ENCODE measurements around the gene FLOT1. TPM values are rescaled to one million over a fixed set of nuclear protein-coding genes. Genes with fewer than 3 reads are reported as not detected.

The FLOT1 gene
- total and polyA plus RNA-seq, 9 of the 15 experiments (the other 6 are each of a cell fraction or from before 2014, with no cell fraction given) = 11.7 to 149 (median 118) TPM

DNA sequence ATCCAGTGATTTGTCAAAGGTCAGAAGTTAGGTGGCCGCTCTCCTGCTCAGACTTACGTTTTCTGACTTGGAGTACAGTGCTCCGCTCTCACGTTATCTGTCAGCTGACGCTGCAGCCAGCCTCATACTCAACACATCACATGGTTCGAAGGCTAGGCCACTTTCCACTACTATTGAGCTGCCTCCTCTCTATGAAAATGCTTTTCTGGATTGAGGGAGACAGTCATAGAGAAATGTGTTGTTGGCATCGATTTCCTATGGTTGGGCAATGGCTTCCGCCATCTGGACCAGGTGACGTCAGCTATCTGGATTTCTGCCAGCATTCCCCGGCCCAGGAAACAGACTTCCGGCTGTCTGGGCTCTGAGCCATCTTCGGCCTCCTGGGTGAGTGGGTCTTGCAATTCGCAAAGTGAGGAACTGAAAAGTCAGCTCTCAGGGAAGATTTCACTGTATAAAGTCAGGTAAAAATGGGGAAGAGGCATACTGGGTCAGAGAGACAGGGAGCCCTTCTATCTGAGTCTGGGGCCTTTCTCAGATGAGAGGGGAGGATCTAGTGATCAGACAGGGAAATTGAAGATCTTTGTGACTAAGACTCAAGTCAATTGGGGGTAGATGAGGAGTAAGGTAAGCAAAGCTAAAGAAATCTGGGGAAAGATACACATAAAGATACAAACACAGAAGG, 39.4 kb upstream of the FLOT1 start (continued):
- TF ChIP-seq, protein P1, sequence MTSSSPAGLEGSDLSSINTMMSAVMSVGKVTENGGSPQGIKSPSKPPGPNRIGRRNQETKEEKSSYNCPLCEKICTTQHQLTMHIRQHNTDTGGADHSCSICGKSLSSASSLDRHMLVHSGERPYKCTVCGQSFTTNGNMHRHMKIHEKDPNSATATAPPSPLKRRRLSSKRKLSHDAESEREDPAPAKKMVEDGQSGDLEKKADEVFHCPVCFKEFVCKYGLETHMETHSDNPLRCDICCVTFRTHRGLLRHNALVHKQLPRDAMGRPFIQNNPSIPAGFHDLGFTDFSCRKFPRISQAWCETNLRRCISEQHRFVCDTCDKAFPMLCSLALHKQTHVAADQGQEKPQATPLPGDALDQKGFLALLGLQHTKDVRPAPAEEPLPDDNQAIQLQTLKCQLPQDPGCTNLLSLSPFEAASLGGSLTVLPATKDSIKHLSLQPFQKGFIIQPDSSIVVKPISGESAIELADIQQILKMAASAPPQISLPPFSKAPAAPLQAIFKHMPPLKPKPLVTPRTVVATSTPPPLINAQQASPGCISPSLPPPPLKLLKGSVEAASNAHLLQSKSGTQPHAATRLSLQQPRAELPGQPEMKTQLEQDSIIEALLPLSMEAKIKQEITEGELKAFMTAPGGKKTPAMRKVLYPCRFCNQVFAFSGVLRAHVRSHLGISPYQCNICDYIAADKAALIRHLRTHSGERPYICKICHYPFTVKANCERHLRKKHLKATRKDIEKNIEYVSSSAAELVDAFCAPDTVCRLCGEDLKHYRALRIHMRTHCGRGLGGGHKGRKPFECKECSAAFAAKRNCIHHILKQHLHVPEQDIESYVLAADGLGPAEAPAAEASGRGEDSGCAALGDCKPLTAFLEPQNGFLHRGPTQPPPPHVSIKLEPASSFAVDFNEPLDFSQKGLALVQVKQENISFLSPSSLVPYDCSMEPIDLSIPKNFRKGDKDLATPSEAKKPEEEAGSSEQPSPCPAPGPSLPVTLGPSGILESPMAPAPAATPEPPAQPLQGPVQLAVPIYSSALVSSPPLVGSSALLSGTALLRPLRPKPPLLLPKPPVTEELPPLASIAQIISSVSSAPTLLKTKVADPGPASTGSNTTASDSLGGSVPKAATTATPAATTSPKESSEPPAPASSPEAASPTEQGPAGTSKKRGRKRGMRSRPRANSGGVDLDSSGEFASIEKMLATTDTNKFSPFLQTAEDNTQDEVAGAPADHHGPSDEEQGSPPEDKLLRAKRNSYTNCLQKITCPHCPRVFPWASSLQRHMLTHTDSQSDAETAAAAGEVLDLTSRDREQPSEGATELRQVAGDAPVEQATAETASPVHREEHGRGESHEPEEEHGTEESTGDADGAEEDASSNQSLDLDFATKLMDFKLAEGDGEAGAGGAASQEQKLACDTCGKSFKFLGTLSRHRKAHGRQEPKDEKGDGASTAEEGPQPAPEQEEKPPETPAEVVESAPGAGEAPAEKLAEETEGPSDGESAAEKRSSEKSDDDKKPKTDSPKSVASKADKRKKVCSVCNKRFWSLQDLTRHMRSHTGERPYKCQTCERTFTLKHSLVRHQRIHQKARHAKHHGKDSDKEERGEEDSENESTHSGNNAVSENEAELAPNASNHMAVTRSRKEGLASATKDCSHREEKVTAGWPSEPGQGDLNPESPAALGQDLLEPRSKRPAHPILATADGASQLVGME (CRISPR knock-in tag; IDR thresholded peaks at IDR 0.05) = peak; percentile 92
- TF ChIP-seq PRMT5 (CRISPR knock-in tag; IDR thresholded peaks at IDR 0.05) = no peak
- TF ChIP-seq ARNT (IDR thresholded peaks at IDR 0.05) = peak in 1 of 2 experiments; percentile 86; a peak in 3 of 4 replicates
- TF ChIP-seq DACH1 (IDR thresholded peaks at IDR 0.05; ENCODE audit: partially characterized antibody) = peak; percentile 90
- no peak for TF ChIP-seq BDP1 (IDR thresholded peaks at IDR 0.05; ENCODE audit: insufficient read depth, insufficient read length)
- TF ChIP-seq SIRT6 (IDR thresholded peaks at IDR 0.05; ENCODE audit: low read depth, low read length) = no peak
- TF ChIP-seq FIP1L1 (IDR thresholded peaks at IDR 0.05; ENCODE audit: low read depth, low read length, poor library complexity, severe bottlenecking) = no peak
- TF ChIP-seq DIDO1 (tag; IDR thresholded peaks at IDR 0.05; ENCODE audit: low read depth) = no peak
- TF ChIP-seq CBX1 (IDR thresholded peaks at IDR 0.05; ENCODE audit: low read depth) = no peak
- TF ChIP-seq HDAC3 (IDR thresholded peaks at IDR 0.05; ENCODE audit: borderline replicate concordance, partially characterized antibody) = peak; percentile 85
- no peak for TF ChIP-seq BMI1 (IDR thresholded peaks at IDR 0.05; ENCODE audit: low read length)
- no peak for TF ChIP-seq XRCC5 (IDR thresholded peaks at IDR 0.05; ENCODE audit: low read depth, low read length)
- no peak for TF ChIP-seq CHCHD3 (CRISPR knock-in tag; IDR thresholded peaks at IDR 0.05)
- TF ChIP-seq ZBTB7A (IDR thresholded peaks at IDR 0.05; ENCODE audit: borderline replicate concordance, control insufficient read depth, low read depth, low read length) = no peak
- peak; percentile 69 for TF ChIP-seq SUPT5H (IDR thresholded peaks at IDR 0.05)
- TF ChIP-seq, protein P2, sequence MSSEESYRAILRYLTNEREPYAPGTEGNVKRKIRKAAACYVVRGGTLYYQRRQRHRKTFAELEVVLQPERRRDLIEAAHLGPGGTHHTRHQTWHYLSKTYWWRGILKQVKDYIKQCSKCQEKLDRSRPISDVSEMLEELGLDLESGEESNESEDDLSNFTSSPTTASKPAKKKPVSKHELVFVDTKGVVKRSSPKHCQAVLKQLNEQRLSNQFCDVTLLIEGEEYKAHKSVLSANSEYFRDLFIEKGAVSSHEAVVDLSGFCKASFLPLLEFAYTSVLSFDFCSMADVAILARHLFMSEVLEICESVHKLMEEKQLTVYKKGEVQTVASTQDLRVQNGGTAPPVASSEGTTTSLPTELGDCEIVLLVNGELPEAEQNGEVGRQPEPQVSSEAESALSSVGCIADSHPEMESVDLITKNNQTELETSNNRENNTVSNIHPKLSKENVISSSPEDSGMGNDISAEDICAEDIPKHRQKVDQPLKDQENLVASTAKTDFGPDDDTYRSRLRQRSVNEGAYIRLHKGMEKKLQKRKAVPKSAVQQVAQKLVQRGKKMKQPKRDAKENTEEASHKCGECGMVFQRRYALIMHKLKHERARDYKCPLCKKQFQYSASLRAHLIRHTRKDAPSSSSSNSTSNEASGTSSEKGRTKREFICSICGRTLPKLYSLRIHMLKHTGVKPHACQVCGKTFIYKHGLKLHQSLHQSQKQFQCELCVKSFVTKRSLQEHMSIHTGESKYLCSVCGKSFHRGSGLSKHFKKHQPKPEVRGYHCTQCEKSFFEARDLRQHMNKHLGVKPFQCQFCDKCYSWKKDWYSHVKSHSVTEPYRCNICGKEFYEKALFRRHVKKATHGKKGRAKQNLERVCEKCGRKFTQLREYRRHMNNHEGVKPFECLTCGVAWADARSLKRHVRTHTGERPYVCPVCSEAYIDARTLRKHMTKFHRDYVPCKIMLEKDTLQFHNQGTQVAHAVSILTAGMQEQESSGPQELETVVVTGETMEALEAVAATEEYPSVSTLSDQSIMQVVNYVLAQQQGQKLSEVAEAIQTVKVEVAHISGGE (CRISPR knock-in tag; IDR thresholded peaks at IDR 0.05) = peak in 1 of 3 experiments; percentile 72; a peak in 2 of 6 replicates
- TF ChIP-seq POU5F1 (IDR thresholded peaks at IDR 0.05; ENCODE audit: borderline replicate concordance, low read depth, low read length, partially characterized antibody) = no peak
- peak; percentile 68 for TF ChIP-seq POLR2AphosphoS5 (IDR thresholded peaks at IDR 0.05; ENCODE audit: control insufficient read depth, insufficient read depth, low read depth, low read length)
